ENCODE data around the gene CCDC88C. TPM values are rescaled to one million over a fixed set of nuclear protein-coding genes. Genes with fewer than 3 reads are reported as not detected.
"Not testable (repeated sequence)": the region's sequence is repeated elsewhere in the genome, so short reads cannot be mapped to it uniquely, and the experiment has no call there.

The CCDC88C gene
- polyA plus RNA-seq, 3 donors: 35.8 to 45.9 (median 37.3) TPM

DNA sequence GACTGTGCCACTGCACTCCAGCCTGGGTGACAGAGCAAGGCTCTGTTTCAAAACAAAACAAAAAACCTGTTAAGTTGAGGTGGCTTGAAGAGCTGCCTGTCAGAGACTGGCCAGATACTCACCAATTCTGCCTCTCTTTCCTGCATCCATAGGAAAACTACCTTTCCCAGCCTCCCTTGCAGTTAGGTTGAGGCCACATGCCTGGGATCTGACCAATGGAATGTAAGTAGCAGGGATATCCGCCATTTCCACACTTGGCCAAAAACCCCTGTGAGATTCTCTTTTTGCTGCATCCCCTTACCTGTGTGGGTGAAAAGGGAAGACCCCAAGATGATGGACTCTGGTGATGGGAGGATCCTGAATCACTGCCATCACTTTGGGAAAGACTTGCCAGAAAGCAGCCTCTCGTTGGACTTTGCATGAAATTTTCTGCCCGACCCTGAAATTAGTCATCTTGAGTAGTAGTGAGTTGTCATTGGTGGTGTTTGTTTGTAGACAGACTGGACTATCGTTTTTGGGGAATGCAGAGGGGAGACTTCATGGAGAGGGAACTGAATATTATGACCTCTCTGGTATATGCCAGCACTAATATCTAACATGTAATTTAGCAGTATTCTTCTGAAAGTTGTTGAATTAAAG, 187.1 kb downstream of the CCDC88C start:
- DNase-seq (ENCODE audit: extremely low read depth in 1 of 11, low read depth in 9 of 11, low spot score in 4 of 11): no peak

DNA sequence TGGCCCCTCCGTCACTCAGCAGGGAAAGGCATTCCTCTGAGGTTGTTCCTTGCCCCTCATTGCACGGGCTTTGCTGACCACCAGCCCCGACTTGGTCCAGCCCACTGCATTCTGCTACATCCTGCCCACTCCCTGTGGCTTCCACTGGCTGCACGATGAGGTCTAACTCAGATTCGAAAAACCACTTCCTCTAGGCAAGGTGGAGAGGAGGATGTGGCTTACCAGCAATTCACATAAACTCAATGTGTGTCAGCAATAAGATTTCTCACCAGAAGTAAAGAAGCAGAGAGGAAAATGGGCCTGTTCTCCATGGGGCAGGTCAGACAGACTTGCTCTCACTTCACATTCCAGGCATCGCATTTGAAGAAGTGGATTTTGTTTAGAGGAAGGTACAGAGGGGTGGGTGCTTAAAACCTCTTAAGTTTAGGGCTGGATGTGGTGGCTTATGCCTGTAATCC, 187.8 kb downstream of the CCDC88C start:
- no peak for DNase-seq (ENCODE audit: extremely low read depth in 1 of 11, low read depth in 9 of 11, low spot score in 4 of 11)

DNA sequence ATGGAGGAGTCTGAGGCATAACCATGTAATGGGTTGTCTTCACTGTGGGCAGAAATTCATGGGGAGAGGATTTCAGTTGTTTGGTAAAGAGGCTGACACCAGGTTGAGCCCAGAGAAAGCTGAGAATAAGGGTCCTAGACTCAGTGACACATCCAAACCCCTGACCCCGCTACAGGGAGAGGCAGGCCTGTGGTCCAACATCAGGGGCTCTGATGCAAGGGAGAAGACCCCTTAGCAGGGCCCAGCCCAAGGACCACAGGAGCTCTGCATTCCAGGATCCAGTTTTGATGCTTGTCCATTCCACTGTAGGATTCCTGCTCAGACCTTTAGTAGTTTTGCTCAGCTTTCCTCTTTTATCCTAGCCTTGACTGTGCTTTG, 188.6 kb downstream of the CCDC88C start:
- DNase-seq (ENCODE audit: extremely low read depth in 1 of 11, low read depth in 9 of 11, low spot score in 4 of 11): no peak

DNA sequence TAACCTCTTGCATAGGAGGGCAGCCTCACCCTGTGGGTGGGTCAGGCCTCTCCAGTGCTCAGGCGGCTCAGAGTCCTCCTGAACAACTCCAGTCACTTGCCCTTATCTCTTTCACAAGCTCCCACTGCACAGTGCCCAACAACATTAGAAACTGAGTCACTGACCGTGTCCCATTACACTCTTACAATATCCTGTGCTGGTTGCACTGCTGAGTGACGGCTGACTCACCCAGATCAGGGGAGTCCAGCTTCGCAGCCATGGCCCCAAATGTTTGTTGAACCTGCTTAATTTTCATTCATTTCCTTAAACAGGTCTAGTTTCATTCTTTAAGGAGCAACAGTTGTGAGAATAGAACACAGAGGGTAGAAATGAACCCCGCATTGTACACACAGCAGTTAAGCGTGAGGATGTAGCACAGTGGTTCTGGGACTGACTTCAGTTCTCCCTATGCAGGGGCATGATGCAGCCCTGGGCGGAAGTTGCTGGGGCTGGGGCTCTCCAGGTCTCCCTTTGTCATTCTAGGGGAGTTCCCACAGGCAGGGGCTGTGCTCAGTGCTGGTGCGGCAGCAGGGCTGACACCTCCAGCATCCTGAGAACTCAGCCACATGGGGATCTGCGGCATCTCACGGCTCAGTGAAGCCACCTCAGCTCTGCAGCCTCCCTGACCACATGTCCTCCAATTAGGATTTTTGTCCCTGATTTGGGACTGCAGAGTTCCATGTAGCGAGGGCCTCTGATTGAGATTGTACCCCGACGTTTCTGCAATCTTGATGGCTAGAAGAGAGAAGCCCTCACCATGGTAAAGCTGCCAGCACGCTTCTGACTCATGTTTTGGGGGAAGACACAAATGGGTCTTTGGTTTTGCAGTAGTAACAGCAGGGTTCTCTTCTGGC, 189.3 kb downstream of the CCDC88C start:
- no peak for DNase-seq (ENCODE audit: extremely low read depth in 1 of 11, low read depth in 9 of 11, low spot score in 4 of 11)

DNA sequence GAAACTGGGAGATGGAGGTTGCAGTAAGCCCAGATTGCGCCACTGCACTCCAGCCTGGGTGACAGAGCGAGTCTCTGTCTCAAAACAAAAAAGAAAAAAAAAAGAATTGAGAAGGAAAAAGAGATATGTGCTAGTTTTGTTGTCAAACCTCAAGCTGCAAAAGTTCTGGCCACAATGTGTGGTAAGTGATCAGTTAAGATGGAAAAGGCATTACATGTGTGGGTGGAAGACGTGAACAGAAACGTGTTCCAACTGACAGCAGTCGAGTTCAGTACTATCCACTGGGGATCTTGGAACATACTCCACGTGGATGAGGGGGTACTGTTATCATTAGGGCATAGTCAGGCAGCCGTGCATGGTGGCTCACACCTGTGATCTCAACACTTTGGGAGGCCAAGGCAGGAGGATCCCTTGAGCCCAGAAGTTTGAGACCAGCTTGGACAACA, 190.4 kb downstream of the CCDC88C start:
- no peak for DNase-seq (ENCODE audit: extremely low read depth in 1 of 11, low read depth in 9 of 11, low spot score in 4 of 11)

DNA sequence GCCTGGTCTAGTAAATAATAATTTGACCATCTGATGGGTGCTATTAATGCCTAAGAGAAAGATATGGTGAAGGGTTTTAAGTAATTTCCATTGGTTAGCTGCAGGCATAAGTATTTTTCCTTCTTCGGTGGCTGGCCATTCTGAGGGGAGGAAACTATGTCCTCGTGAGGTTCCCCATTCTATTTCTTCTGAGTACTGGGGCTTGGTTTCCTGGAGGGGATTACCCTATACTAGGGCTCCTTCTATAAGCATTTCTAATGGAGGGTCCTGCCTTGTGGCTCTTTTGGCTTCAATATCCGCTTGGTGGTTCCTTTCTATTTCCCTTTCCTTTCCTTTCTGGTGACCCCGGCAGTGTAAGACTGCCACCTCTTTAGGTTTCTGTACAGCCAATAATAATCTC, 191.3 kb downstream of the CCDC88C start:
- DNase-seq (ENCODE audit: extremely low read depth in 1 of 11, low read depth in 9 of 11, low spot score in 4 of 11): not testable (repeated sequence)

DNA sequence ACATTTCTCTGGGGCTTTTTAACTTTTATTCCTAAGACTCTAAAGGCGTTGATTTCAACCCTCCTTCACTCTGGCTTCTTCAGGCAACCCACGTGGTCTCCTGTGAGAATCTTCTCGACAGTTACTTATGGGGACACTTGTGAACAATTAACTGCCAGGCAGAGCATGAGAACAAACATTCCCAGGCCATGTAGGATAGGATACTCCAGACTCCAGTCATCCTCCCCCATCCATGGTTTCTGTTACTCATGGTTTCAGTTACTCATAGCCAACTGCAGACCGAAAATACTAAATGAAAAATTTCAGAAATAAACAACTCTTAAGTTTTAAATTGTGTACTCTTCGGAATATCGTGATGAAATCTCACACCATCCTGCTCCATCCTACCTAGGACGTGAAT, 192.6 kb downstream of the CCDC88C start:
- no peak for DNase-seq (ENCODE audit: extremely low read depth in 1 of 11, low read depth in 9 of 11, low spot score in 4 of 11)

DNA sequence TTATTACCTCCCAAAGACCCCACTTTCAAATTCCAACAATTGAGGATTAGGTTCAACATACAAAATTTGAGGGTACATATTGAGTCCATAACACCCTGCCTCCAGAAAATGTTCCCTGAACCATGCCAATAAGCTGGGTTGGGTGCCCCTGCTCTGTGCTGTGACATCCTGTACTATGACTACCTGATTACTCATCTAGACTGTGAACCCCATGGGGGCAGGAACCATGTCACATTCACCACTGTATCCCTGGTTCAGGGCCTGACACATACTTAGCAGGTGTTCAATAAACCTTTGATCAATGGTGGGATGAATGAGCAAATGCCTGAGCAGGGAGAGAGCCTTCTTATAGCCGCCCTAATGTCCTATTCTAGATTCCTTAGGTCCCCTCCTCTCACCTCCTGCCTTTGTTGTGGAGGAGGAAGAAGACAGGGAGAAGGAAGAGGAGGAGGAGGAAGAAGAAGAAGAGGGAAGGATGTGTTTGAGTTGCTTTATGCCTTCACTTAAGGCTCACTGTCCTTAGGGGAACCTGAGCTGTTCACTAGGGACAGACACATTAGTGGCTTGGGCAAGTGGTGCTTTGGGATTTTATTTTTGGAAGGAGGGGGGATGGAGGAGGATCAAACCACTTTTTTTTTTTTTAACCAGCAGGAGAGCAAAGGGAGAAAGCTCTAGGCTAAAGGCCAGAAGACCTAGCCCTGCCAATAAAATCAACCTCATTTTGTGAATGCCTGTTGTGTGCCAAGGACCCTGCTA, 194.4 kb downstream of the CCDC88C start:
- no peak for DNase-seq (ENCODE audit: extremely low read depth in 1 of 11, low read depth in 9 of 11, low spot score in 4 of 11)

Other genes starting within 250 kb of the CCDC88C start
- gene GPR68, start 173.1 kb downstream of the CCDC88C start, polyA plus RNA-seq (ENCODE audit: insufficient read length in 3 of 3): 1 to 10 TPM; 1.8 to 4.2 (median 1.9) TPM
- gene PPP4R3A, start 92.5 kb upstream of the CCDC88C start, polyA plus RNA-seq (ENCODE audit: insufficient read length in 3 of 3): 100 to 1,000 TPM; 114 to 124 (median 122) TPM

All from renal cortex interstitium (tissue), 11 donors.